ENCODE data around the gene TRPM3. TPM values are rescaled to one million over a fixed set of nuclear protein-coding genes. Genes with fewer than 3 reads are reported as not detected.

The TRPM3 gene
- total RNA-seq, 4 donors from 2014 or later, result under 0.01 to 0.26 (median under 0.01) TPM

- Histone ChIP-seq H3K27me3 (no peaks in the 10 kb centered on the region), H3K36me3 (no peaks in the 10 kb centered on the region), H3K27ac (peak overlapping the region; percentile 66 to 97 (median 82)), H3K4me3 (no peak overlapping the region), H3K9me3 (no peaks in the 10 kb centered on the region), H3K4me1 (peaks cover 31 to 90% (median 62%) of the 10 kb centered on the region in 3 donors)
- WGBS, 2 donors, result 50 to 55% methylated on average over 8 of the region's 8 CpGs
- DNase-seq, result no peak
- TF ChIP-seq POLR2A (IDR thresholded peaks at IDR 0.05), result no peak
- TF ChIP-seq CTCF (IDR thresholded peaks at IDR 0.05), result peak; percentile 35 to 81 (median 68)
- intact Hi-C loops (cut with DNase I), result no loop called here
Observed at GRCh38 chr9:70484232-70485130, 636.9 kb downstream of the TRPM3 start.

GRCh38 chr9:70481471-70481870 is 640.0 kb downstream of the TRPM3 start:
- intact Hi-C loops (cut with DNase I), result loop anchor here (2.0 kb wide), 1 partner anchor 61 kb away; no protein-coding TSS in a partner anchor
- Histone ChIP-seq H3K27ac (peak overlapping the region; percentile 92 to 97 (median 96)), H3K4me1 (peaks cover 44 to 89% (median 67%) of the 10 kb centered on the region in 3 donors), H3K4me3 (no peak overlapping the region), H3K36me3 (no peaks in the 10 kb centered on the region), H3K9me3 (no peaks in the 10 kb centered on the region), H3K27me3 (no peaks in the 10 kb centered on the region)
- no peak for TF ChIP-seq POLR2A (IDR thresholded peaks at IDR 0.05)
- DNase-seq, result no peak
- WGBS, 2 donors, result 82 to 95% methylated on average over 1 of the region's 1 CpG

- no peak for DNase-seq
- TF ChIP-seq POLR2A (IDR thresholded peaks at IDR 0.05) (peak in 2 of 4 donors; percentile 65 to 83), CTCF (IDR thresholded peaks at IDR 0.05) (no peak)
- Histone ChIP-seq H3K27me3 (no peaks in the 10 kb centered on the region), H3K27ac (peak overlapping the region; percentile 92 to 97 (median 96)), H3K4me3 (peak overlapping the region in 3 of 4 donors; percentile 1 to 18 (median 18)), H3K36me3 (no peaks in the 10 kb centered on the region), H3K9me3 (no peaks in the 10 kb centered on the region), H3K4me1 (peaks cover 38 to 82% (median 64%) of the 10 kb centered on the region in 3 donors)
- intact Hi-C loops (cut with DNase I), result loop anchor here (2.0 kb wide), 1 partner anchor 60 kb away; no protein-coding TSS in a partner anchor
- 1 to 33% methylated on average over 10 to 13 of the region's 15 CpGs for WGBS, 2 donors
Observed at GRCh38 chr9:70480405-70480980, 640.9 kb downstream of the TRPM3 start.

GRCh38 chr9:70479880-70480291 is 641.5 kb downstream of the TRPM3 start:
- Histone ChIP-seq H3K4me1 (peaks cover 33 to 82% (median 58%) of the 10 kb centered on the region in 3 donors), H3K27ac (peak overlapping the region; percentile 92 to 97 (median 96)), H3K4me3 (peak overlapping the region in 3 of 4 donors; percentile 1 to 18 (median 18)), H3K36me3 (no peaks in the 10 kb centered on the region), H3K9me3 (no peaks in the 10 kb centered on the region), H3K27me3 (no peaks in the 10 kb centered on the region)
- TF ChIP-seq POLR2A (IDR thresholded peaks at IDR 0.05) (no peak), CTCF (IDR thresholded peaks at IDR 0.05) (no peak)
- DNase-seq, result no peak
- WGBS, 2 donors, result 49 to 56% methylated on average over 2 to 5 of the region's 5 CpGs
- intact Hi-C loops (cut with DNase I), result loop anchor here (2.0 kb wide), 1 partner anchor 59 kb away; no protein-coding TSS in a partner anchor

Small RNA genes lying within 50 kb of the gene (small RNA-seq; reads per million reads assigned to genes)
- gene MIR204, result 2.4 to 13.6 (median 6.3) reads per million in 4 donors
- gene RN7SL726P, result 0 to 0.15 (median 0.04) reads per million in 4 donors

Measured in esophagus squamous epithelium (tissue), 5 donors.